ENCODE measurements around the gene LTA4H.
A peak's percentile ranks its signal among the peaks of the same experiment; 100 is the strongest.
"Not testable (repeated sequence)": the region's sequence is repeated elsewhere in the genome, so short reads cannot be mapped to it uniquely, and the experiment has no call there.

LTA4H gene

DNA sequence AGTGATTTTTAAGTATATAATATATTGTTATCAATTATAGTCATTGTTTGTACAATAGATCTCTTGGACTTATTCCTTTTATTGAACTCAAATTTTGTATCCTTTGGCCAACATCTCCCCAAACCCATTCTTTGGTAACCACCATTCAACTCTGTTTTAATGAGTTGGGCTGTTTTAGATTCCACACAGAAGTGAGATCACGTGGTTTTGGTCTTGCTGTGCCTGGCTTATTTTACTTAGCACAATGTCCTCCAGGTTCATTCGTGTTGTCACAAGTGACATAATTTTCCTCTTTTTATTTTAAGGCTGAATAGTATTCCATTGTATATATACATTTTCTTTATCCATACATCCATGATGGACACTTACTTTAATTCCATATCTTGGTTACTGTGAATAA is 40.2 kb upstream of the LTA4H start:
- Histone ChIP-seq H3K27me3 (ENCODE audit: insufficient read depth, insufficient read length) (no peaks in the 10 kb centered on the region), H3K4me3 (ENCODE audit: insufficient read length, low read depth) (no peak overlapping the region), H3K4me1 (ENCODE audit: insufficient read depth, insufficient read length) (peaks cover 2% of the 10 kb centered on the region), H3K9ac (ENCODE audit: insufficient read length, low read depth) (no peak overlapping the region), H3K36me3 (ENCODE audit: insufficient read depth, insufficient read length, low read length) (no peaks in the 10 kb centered on the region), H3K9me3 (ENCODE audit: insufficient read depth, low read length) (no peaks in the 10 kb centered on the region)
- DNase-seq (ENCODE audit: low read depth, low spot score) = no peak
- no peak for TF ChIP-seq SUZ12 (IDR thresholded peaks at IDR 0.05; ENCODE audit: extremely low read depth, insufficient read depth, insufficient read length)
- no peak for TF ChIP-seq ZNF274 (IDR thresholded peaks at IDR 0.05; ENCODE audit: low read depth, low read length)
- no peak for TF ChIP-seq YY1 (IDR thresholded peaks at IDR 0.05; ENCODE audit: insufficient read depth, insufficient read length)

DNA sequence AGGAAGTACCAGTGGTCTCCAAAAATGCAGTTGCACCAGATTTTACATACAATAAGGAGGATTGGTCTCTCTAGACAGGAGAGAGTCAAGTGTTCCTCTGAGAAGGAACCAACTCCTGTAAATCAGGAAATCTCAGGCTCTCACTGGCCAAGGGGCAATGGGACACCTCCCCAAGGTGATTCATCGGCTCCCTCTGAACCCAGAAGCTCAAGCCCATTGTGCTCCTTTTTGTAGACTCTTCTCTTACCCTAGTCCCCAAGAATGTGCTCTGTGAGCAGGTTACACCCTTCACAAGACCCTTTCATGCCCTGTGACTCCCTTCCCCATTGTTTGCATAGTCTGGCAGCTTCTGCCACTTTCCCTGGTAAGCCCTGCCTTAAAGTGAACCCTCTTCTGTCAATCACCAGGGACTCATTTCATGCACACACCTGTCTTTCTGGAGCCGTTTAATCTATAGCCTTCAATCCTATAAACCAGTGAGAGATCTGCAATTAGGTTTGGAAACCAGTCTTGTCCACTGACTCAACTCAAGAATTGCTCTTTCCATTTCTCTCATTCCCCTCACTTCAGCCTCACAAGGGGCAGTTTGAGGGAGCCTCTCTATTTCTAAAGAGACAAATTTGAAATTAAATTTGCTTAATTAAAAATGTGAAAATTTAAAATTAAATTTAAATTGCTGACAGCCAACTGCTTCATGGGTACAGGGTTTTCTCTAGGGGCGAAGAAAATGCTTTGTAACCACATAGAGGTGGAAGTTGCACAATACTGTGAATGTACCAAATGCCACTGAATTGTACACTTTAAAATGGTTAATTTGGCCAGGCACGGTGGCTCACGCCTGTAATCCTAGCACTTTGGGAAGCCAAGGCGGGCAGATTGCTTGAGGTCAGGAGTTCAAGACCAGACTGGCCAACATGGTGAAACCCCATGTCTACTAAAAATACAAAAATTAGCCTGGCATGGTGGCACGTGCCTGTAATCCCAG is 38.3 kb upstream of the LTA4H start:
- H3K9me3 ChIP-seq (ENCODE audit: insufficient read depth, low read length) = no peaks in the 10 kb centered on the region
- H3K27me3 ChIP-seq (ENCODE audit: insufficient read depth, insufficient read length) = no peaks in the 10 kb centered on the region
- TF ChIP-seq ZNF274 (IDR thresholded peaks at IDR 0.05; ENCODE audit: low read depth, low read length) = no peak
- TF ChIP-seq SUZ12 (IDR thresholded peaks at IDR 0.05; ENCODE audit: extremely low read depth, insufficient read depth, insufficient read length) = no peak
- no peak for TF ChIP-seq YY1 (IDR thresholded peaks at IDR 0.05; ENCODE audit: insufficient read depth, insufficient read length)
- H3K4me3 ChIP-seq (ENCODE audit: insufficient read length, low read depth) = no peak overlapping the region
- no peaks in the 10 kb centered on the region for H3K36me3 ChIP-seq (ENCODE audit: insufficient read depth, insufficient read length, low read length)
- DNase-seq (ENCODE audit: low read depth, low spot score) = no peak
- peaks cover 2% of the 10 kb centered on the region for H3K4me1 ChIP-seq (ENCODE audit: insufficient read depth, insufficient read length)
- H3K9ac ChIP-seq (ENCODE audit: insufficient read length, low read depth) = no peak overlapping the region

DNA sequence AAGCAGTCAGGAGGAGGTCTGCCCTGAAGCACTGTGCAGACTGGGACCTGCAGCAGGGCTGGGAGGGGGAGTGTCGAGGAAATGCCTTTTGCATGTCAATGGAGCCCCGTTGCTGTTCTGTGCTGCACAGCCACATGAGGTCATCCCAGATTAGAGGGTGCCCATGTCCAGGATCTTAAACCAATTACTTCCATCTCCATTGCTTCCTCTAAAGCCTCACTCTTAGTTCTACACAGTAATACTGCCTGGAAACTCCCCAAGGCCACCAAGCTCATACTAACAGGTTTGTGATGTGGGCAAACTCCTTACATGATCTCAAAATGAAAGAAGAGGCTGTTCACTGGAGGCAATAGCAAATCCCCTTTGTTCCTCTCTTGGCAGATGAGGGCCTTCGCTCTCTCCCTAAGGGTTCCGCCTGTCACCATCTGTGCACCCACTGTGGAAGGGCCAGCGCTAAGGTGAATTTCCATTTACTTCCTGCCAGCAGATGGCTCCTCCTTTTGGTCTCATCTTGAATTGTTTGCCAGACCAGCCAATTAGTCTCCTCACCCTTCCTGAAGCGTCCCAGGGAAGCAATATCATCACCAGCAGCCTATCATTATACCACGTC is 35.4 kb upstream of the LTA4H start:
- Histone ChIP-seq H3K9ac (ENCODE audit: insufficient read length, low read depth) (no peak overlapping the region), H3K9me3 (ENCODE audit: insufficient read depth, low read length) (no peaks in the 10 kb centered on the region), H3K36me3 (ENCODE audit: insufficient read depth, insufficient read length, low read length) (no peaks in the 10 kb centered on the region), H3K4me1 (ENCODE audit: insufficient read depth, insufficient read length) (no peaks in the 10 kb centered on the region), H3K27me3 (ENCODE audit: insufficient read depth, insufficient read length) (no peaks in the 10 kb centered on the region), H3K4me3 (ENCODE audit: insufficient read length, low read depth) (no peak overlapping the region)
- TF ChIP-seq ZNF274 (IDR thresholded peaks at IDR 0.05; ENCODE audit: low read depth, low read length) = no peak
- TF ChIP-seq SUZ12 (IDR thresholded peaks at IDR 0.05; ENCODE audit: extremely low read depth, insufficient read depth, insufficient read length) = no peak
- no peak for TF ChIP-seq YY1 (IDR thresholded peaks at IDR 0.05; ENCODE audit: insufficient read depth, insufficient read length)
- DNase-seq (ENCODE audit: low read depth, low spot score) = peak; percentile 75

DNA sequence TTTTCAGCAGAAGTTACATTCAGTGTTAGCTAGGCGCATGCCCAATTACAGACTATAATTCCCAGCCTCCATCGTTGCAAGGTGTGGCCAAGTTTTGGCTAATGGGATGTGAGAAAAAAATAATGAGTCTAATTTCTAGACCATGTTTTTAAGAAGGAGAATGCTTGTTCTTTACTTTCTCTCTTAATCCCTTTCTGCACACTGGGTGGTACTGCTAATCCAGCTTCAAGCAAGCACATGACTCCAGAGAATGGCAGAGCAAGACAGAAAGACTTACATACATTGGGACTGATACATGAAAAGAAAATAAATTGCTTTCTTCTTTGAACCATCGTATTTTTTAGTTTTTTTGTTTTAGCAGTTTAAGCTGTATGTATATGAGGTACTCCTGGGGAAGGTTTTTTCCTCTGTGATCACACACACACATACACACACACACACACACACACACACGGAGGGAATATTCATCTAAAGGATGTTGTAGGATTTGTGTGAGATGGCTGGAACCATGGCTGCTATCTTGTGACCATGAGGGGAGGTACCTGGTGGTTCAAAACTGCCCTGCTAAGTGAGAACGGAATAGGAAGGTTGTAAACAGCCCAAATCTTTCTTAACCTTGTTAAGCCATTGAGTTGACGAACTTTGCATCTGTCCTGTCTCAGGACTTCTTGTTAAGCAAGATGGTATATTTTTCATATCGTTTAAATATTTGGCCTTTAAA is 34.3 kb upstream of the LTA4H start:
- DNase-seq (ENCODE audit: low read depth, low spot score) = no peak

DNA sequence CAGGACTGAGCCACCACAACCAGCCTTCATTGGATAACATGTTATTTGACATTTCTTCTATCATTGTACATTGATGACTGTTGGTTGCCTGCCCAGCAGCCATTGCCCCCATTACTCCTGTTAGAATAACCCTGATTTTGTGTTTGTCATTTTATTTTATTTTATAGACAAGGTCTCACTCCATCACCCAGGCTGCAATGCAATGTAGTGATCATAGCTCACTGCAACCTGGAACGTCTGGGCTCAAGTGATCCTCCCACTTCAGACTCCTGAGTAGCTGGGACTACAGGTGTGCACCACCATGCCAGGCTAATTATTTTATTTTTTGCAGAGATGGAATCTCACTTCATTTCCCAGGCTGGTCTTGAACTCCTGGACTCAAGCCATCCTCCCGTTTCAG is 33.2 kb upstream of the LTA4H start:
- no peaks in the 10 kb centered on the region for H3K27me3 ChIP-seq (ENCODE audit: insufficient read depth, insufficient read length)
- no peaks in the 10 kb centered on the region for H3K36me3 ChIP-seq (ENCODE audit: insufficient read depth, insufficient read length, low read length)
- H3K4me1 ChIP-seq (ENCODE audit: insufficient read depth, insufficient read length) = no peaks in the 10 kb centered on the region
- H3K4me3 ChIP-seq (ENCODE audit: insufficient read length, low read depth) = no peak overlapping the region
- DNase-seq (ENCODE audit: low read depth, low spot score) = no peak
- no peaks in the 10 kb centered on the region for H3K9me3 ChIP-seq (ENCODE audit: insufficient read depth, low read length)
- no peak overlapping the region for H3K9ac ChIP-seq (ENCODE audit: insufficient read length, low read depth)
- TF ChIP-seq SUZ12 (IDR thresholded peaks at IDR 0.05; ENCODE audit: extremely low read depth, insufficient read depth, insufficient read length) (no peak), YY1 (IDR thresholded peaks at IDR 0.05; ENCODE audit: insufficient read depth, insufficient read length) (no peak), ZNF274 (IDR thresholded peaks at IDR 0.05; ENCODE audit: low read depth, low read length) (no peak)

More for the DNA sequence above, 34.3 kb upstream of the LTA4H start:
- TF ChIP-seq YY1 (IDR thresholded peaks at IDR 0.05; ENCODE audit: insufficient read depth, insufficient read length) (no peak), ZNF274 (IDR thresholded peaks at IDR 0.05; ENCODE audit: low read depth, low read length) (no peak), SUZ12 (IDR thresholded peaks at IDR 0.05; ENCODE audit: extremely low read depth, insufficient read depth, insufficient read length) (no peak)
- H3K9me3 ChIP-seq (ENCODE audit: insufficient read depth, low read length) = no peaks in the 10 kb centered on the region
- no peaks in the 10 kb centered on the region for H3K4me1 ChIP-seq (ENCODE audit: insufficient read depth, insufficient read length)
- no peak overlapping the region for H3K9ac ChIP-seq (ENCODE audit: insufficient read length, low read depth)
- H3K36me3 ChIP-seq (ENCODE audit: insufficient read depth, insufficient read length, low read length) = no peaks in the 10 kb centered on the region
- H3K4me3 ChIP-seq (ENCODE audit: insufficient read length, low read depth) = no peak overlapping the region
- H3K27me3 ChIP-seq (ENCODE audit: insufficient read depth, insufficient read length) = no peaks in the 10 kb centered on the region

DNA sequence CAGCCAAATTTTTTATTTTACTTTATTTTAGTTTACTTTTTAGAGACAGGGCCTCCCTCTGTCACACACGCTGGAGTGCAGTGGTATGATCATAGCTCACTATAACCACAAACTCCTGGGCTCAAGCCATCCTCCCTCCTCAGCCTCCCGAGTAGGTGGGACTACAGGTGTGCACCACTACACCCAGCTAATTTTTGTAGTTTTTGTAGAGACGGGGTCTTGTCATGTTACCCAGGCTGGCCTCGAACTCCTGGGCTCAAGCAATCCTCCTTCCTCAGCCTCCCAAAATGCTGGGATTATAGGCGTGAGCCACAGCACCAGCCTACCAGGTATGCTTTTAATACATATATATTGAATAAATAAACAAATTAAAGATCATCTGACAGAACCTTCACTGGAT is 32.7 kb upstream of the LTA4H start:
- Histone ChIP-seq H3K9ac (ENCODE audit: insufficient read length, low read depth) (no peak overlapping the region), H3K27me3 (ENCODE audit: insufficient read depth, insufficient read length) (no peaks in the 10 kb centered on the region), H3K4me3 (ENCODE audit: insufficient read length, low read depth) (no peak overlapping the region), H3K4me1 (ENCODE audit: insufficient read depth, insufficient read length) (no peaks in the 10 kb centered on the region), H3K36me3 (ENCODE audit: insufficient read depth, insufficient read length, low read length) (no peaks in the 10 kb centered on the region), H3K9me3 (ENCODE audit: insufficient read depth, low read length) (no peaks in the 10 kb centered on the region)
- TF ChIP-seq YY1 (IDR thresholded peaks at IDR 0.05; ENCODE audit: insufficient read depth, insufficient read length) (no peak), ZNF274 (IDR thresholded peaks at IDR 0.05; ENCODE audit: low read depth, low read length) (no peak), SUZ12 (IDR thresholded peaks at IDR 0.05; ENCODE audit: extremely low read depth, insufficient read depth, insufficient read length) (no peak)
- DNase-seq (ENCODE audit: low read depth, low spot score) = no peak

DNA sequence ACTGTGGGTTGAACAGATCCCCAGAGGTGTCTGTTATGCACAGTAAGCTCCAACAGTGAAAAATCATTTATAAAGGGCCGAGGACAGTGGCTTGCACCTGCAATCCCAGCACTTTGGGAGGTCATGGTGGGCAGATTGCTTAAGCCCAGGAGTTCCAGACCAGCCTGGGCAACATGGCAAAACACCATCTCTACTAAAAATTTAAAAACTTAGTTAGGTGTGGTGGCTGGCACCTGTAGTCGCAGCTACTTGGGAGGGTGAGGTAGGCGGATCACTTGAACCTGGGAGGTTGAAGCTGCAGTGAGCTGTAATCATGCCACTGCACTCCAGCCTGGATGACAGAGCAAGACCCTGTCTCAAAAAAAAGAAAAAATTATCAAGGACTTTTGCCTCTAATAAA is 30.4 kb upstream of the LTA4H start:
- not testable (repeated sequence) for H3K9ac ChIP-seq (ENCODE audit: insufficient read length, low read depth); H3K4me3 ChIP-seq (ENCODE audit: insufficient read length, low read depth); H3K27me3 ChIP-seq (ENCODE audit: insufficient read depth, insufficient read length); DNase-seq (ENCODE audit: low read depth, low spot score); H3K4me1 ChIP-seq (ENCODE audit: insufficient read depth, insufficient read length); H3K9me3 ChIP-seq (ENCODE audit: insufficient read depth, low read length); H3K36me3 ChIP-seq (ENCODE audit: insufficient read depth, insufficient read length, low read length)

All from NT2/D1 (cell line).